Stimulated activated CD8-positive, alpha-beta memory T cell treated with anti-CD3 and anti-CD28 coated beads, Interleukin-4, amount 100 ng/mL, for 24 hours (primary cell): ENCODE data around the gene ADAD2.

Source experiments
- DNase-seq: peaks from one replicate; pipeline ENCODE4 v3.0.0-alpha.2; 2020; ENCODE audit warnings: low read depth

The ADAD2 gene

GRCh38 chr16:84223456-84223855 is 32.5 kb downstream of the ADAD2 start:
- no peak for DNase-seq

- DNase-seq, result no peak
These were observed 33.6 kb downstream of the ADAD2 start for GRCh38 chr16:84224554-84224953.

GRCh38 chr16:84225126-84225525 is 34.2 kb downstream of the ADAD2 start:
- DNase-seq, result no peak

GRCh38 chr16:84225571-84225970 is 34.6 kb downstream of the ADAD2 start:
- DNase-seq, result no peak

GRCh38 chr16:84226026-84226425 is 35.1 kb downstream of the ADAD2 start:
- no peak for DNase-seq

- no peak for DNase-seq
These were observed 36.6 kb downstream of the ADAD2 start for GRCh38 chr16:84227548-84227947.

- DNase-seq, result no peak
These were observed 37.4 kb downstream of the ADAD2 start for GRCh38 chr16:84228256-84228838.

- no peak for DNase-seq
These were observed 38.5 kb downstream of the ADAD2 start for GRCh38 chr16:84229471-84229870.

GRCh38 chr16:84232060-84232459 is 41.1 kb downstream of the ADAD2 start:
- no peak for DNase-seq

- no peak for DNase-seq
These were observed 42.0 kb downstream of the ADAD2 start for GRCh38 chr16:84232969-84233368.

GRCh38 chr16:84233748-84234147 is 42.8 kb downstream of the ADAD2 start:
- DNase-seq, result no peak

GRCh38 chr16:84234321-84235241 is 43.6 kb downstream of the ADAD2 start:
- no peak for DNase-seq

- DNase-seq, result no peak
These were observed 45.7 kb downstream of the ADAD2 start for GRCh38 chr16:84236671-84237070.

- no peak for DNase-seq
These were observed 47.2 kb downstream of the ADAD2 start for GRCh38 chr16:84237994-84238750.

- no peak for DNase-seq
These were observed 48.3 kb downstream of the ADAD2 start for GRCh38 chr16:84239141-84239769.

- no peak for DNase-seq
These were observed 49.0 kb downstream of the ADAD2 start, which contains the start of gene KCNG4 for GRCh38 chr16:84239909-84240308. TSS of gene KCNG4 (minus strand) at chr16:84240012. CDS start at chr16:84237485, 2,527 bp downstream.

- no peak for DNase-seq
These were observed 49.5 kb downstream of the ADAD2 start for GRCh38 chr16:84240455-84240854.

GRCh38 chr16:84241778-84242177 is 50.8 kb downstream of the ADAD2 start:
- DNase-seq, result no peak

- no peak for DNase-seq
These were observed 51.9 kb downstream of the ADAD2 start for GRCh38 chr16:84242839-84243238.

GRCh38 chr16:84243732-84244131 is 52.8 kb downstream of the ADAD2 start:
- DNase-seq, result no peak

- no peak for DNase-seq
These were observed 53.8 kb downstream of the ADAD2 start for GRCh38 chr16:84244728-84245127.
